ENCODE measurements around the gene BTNL3. TPM values are rescaled to one million over a fixed set of nuclear protein-coding genes. Genes with fewer than 3 reads are reported as not detected.
A peak's percentile ranks its signal among the peaks of the same experiment; 100 is the strongest.
"Not testable (repeated sequence)": the region's sequence is repeated elsewhere in the genome, so short reads cannot be mapped to it uniquely, and the experiment has no call there.

Gene BTNL3
- total RNA-seq, 2 donors from 2014 or later = 0.26 TPM; not detected in 1

DNA sequence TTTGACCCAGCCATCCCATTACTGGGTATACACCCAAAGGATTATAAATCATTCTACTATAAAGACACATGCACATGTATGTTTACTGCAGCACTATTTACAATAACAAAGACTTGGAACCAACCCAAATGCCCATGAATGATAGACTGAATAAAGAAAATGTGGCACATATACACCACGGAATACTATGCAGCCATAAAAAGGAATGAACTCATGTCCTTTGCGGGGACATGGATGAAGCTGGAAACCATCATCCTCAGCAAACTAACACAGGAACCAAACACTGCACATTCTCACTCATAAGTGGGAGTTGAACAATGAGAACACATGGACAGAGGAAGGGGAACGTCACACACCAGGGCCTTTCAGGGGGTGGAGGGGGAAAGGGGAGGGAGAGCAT lies 28.8 kb downstream of the BTNL3 start:
- H3K36me3 ChIP-seq (replicated peaks in 1 of 2; ENCODE audit: insufficient read depth in 1 of 2, low read depth in 2 of 2); intact Hi-C loops (cut with DNase I); H3K4me3 ChIP-seq; H3K9me3 ChIP-seq; DNase-seq; H3K4me1 ChIP-seq; ATAC-seq; H3K27ac ChIP-seq; H3K27me3 ChIP-seq: not testable (repeated sequence)
- WGBS, 2 donors = 76 to 86% methylated on average over 3 of the region's 3 CpGs

GRCh38 chr5:181020688-181021087 lies 32.0 kb downstream of the BTNL3 start:
- no peaks in the 10 kb centered on the region for H3K9me3 ChIP-seq
- no peak for DNase-seq
- no peak for ATAC-seq
- no peaks in the 10 kb centered on the region for H3K36me3 ChIP-seq (replicated peaks in 1 of 2; ENCODE audit: insufficient read depth in 1 of 2, low read depth in 2 of 2)
- no peaks in the 10 kb centered on the region for H3K27me3 ChIP-seq
- no peak for TF ChIP-seq POLR2A (IDR thresholded peaks at IDR 0.05)
- TF ChIP-seq, protein P1, sequence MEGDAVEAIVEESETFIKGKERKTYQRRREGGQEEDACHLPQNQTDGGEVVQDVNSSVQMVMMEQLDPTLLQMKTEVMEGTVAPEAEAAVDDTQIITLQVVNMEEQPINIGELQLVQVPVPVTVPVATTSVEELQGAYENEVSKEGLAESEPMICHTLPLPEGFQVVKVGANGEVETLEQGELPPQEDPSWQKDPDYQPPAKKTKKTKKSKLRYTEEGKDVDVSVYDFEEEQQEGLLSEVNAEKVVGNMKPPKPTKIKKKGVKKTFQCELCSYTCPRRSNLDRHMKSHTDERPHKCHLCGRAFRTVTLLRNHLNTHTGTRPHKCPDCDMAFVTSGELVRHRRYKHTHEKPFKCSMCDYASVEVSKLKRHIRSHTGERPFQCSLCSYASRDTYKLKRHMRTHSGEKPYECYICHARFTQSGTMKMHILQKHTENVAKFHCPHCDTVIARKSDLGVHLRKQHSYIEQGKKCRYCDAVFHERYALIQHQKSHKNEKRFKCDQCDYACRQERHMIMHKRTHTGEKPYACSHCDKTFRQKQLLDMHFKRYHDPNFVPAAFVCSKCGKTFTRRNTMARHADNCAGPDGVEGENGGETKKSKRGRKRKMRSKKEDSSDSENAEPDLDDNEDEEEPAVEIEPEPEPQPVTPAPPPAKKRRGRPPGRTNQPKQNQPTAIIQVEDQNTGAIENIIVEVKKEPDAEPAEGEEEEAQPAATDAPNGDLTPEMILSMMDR (IDR thresholded peaks at IDR 0.05) = no peak
- H3K27ac ChIP-seq = no peak overlapping the region
- intact Hi-C loops (cut with DNase I) = no loop called here
- H3K4me1 ChIP-seq = no peaks in the 10 kb centered on the region
- WGBS, 2 donors = 76 to 85% methylated on average over 2 to 3 of the region's 3 CpGs
- no peak overlapping the region for H3K4me3 ChIP-seq

GRCh38 chr5:181024245-181025064 lies 35.8 kb downstream of the BTNL3 start:
- Histone ChIP-seq H3K9me3 (no peaks in the 10 kb centered on the region), H3K27me3 (no peaks in the 10 kb centered on the region), H3K4me1 (no peaks in the 10 kb centered on the region), H3K36me3 (replicated peaks in 1 of 2; ENCODE audit: insufficient read depth in 1 of 2, low read depth in 2 of 2) (no peaks in the 10 kb centered on the region), H3K4me3 (no peak overlapping the region), H3K27ac (peak overlapping the region in 1 of 4 donors; percentile 12)
- TF ChIP-seq, protein P1 (IDR thresholded peaks at IDR 0.05) = no peak
- no peak for TF ChIP-seq POLR2A (IDR thresholded peaks at IDR 0.05)
- WGBS, 2 donors = 42 to 60% methylated on average over 1 of the region's 1 CpG
- DNase-seq (peak in 1 of 4 donors; percentile 64), ATAC-seq (peak; percentile 58)
- intact Hi-C loops (cut with DNase I) = no loop called here

DNA sequence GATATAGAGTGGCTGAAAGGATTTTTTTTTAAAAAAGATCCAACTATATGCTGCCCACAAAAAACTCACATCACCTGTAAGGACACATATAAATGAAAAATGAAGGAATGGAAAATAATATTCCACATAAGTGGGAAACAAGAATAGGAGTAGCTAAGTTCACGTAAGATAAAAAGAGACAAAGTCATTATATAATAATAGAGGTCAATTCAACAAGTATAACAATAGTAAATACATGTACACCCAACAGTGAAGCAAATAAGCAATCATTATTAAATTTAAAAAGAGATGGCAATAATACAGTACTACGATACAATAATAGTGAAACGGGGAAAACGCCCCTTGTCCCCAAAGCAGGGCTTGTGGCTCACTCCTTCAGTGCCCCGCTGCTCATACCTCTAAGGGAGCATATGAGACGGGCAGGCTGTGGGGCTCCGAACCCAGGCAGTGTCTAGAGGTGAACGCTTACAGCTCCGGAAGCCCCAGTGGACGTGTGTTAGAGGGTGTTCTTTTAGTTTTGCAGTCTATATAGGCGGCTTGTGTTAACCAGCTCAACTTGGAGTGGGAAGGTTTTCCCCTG lies 38.9 kb downstream of the BTNL3 start:
- Histone ChIP-seq H3K27ac (peak overlapping the region in 1 of 4 donors; percentile 7), H3K36me3 (replicated peaks in 1 of 2; ENCODE audit: insufficient read depth in 1 of 2, low read depth in 2 of 2) (no peaks in the 10 kb centered on the region), H3K9me3 (no peaks in the 10 kb centered on the region), H3K27me3 (no peaks in the 10 kb centered on the region), H3K4me3 (no peak overlapping the region), H3K4me1 (no peaks in the 10 kb centered on the region)
- ATAC-seq (no peak), DNase-seq (no peak)
- WGBS, 2 donors = 75 to 94% methylated on average over 11 of the region's 11 CpGs
- intact Hi-C loops (cut with DNase I) = no loop called here
- TF ChIP-seq, protein P1 (IDR thresholded peaks at IDR 0.05) = no peak
- TF ChIP-seq POLR2A (IDR thresholded peaks at IDR 0.05) = no peak

GRCh38 chr5:181028032-181028819 lies 39.6 kb downstream of the BTNL3 start:
- 71 to 84% methylated on average over 23 to 26 of the region's 26 CpGs for WGBS, 2 donors
- ATAC-seq = peak; percentile 79
- Histone ChIP-seq H3K4me1 (no peaks in the 10 kb centered on the region), H3K27me3 (no peaks in the 10 kb centered on the region), H3K4me3 (no peak overlapping the region), H3K9me3 (no peaks in the 10 kb centered on the region), H3K27ac (peak overlapping the region in 1 of 4 donors; percentile 7), H3K36me3 (replicated peaks in 1 of 2; ENCODE audit: insufficient read depth in 1 of 2, low read depth in 2 of 2) (no peaks in the 10 kb centered on the region)
- DNase-seq = peak in 3 of 4 donors; percentile 28 to 74 (median 34)
- intact Hi-C loops (cut with DNase I) = no loop called here
- peak in 2 of 3 donors; percentile 44 to 72 for TF ChIP-seq POLR2A (IDR thresholded peaks at IDR 0.05)
- TF ChIP-seq, protein P1 (IDR thresholded peaks at IDR 0.05) = no peak

Measured in body of pancreas (tissue), 4 donors.